HL-60 (cell line): ENCODE measurements around the gene ZNF277.

Experiments
- DNase-seq, 2 experiments: peaks; one replicate each; pipeline ENCODE4 v3.0.0-alpha.2; 2010 to 2020; ENCODE audit warnings: low read depth in 1 of 2, low spot score in 1 of 2
- H3K27ac ChIP-seq: fragments of 250-450 bp; sonication (Bioruptor Pico); replicated peaks from 2 replicates; pipeline ENCODE4 v1.5.1; 2020; ENCODE audit warnings: mild to moderate bottlenecking, moderate library complexity
- H3K27me3 ChIP-seq: fragments of 250-450 bp; sonication (Bioruptor Pico); 2 replicates; pipeline ENCODE4 v1.5.1; 2021; ENCODE audit warnings: mild to moderate bottlenecking, moderate library complexity; ENCODE audit not compliant: insufficient read depth, poor library complexity, severe bottlenecking
- H3K4me3 ChIP-seq: replicated peaks from 2 replicates; pipeline ENCODE4 v1.5.1; 2011; ENCODE audit warnings: mild to moderate bottlenecking, control low read depth, low read length; ENCODE audit not compliant: insufficient read depth
- GABPA ChIP-seq: IDR thresholded peaks from 2 replicates; pipeline ENCODE4 v1.6.1; 2012; ENCODE audit warnings: low read depth
- POLR2AphosphoS5 ChIP-seq: IDR thresholded peaks from 2 replicates; pipeline ENCODE4 v1.6.1; 2012; ENCODE audit warnings: low read depth
- SPI1 ChIP-seq: IDR thresholded peaks from 2 replicates; pipeline ENCODE4 v1.6.1; 2012; ENCODE audit warnings: low read depth, mild to moderate bottlenecking, borderline replicate concordance
- TF ChIP-seq, protein P1 (sequence below): IDR thresholded peaks from one replicate; pipeline ENCODE4 v1.5.1; 2011; ENCODE audit warnings: low read length, control low read depth, inconsistent platforms; ENCODE audit not compliant: insufficient read depth
- TF ChIP-seq, protein P2 (sequence below): IDR thresholded peaks from 2 replicates; pipeline ENCODE4 v1.6.1; 2012; ENCODE audit warnings: low read depth; ENCODE audit not compliant: insufficient replicate concordance

Gene ZNF277

DNA sequence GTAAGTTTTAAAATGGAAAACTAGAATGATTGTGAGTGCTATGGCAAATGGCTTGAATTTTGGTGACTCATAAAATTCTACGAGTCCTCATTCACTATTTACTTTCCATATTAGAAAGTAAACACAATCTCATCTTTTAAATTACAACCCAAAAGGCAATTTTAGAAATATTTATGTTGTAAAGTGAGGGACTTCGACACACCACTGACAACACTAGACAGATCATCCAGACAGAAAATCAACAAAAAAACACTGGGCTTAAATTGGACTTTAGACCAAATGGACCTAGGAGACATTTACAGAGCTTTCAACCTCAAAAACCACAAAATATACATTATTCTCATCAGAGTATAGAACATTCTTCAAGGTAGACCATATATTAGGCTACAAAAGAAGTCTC, 30.1 kb downstream of the ZNF277 start:
- no peak for DNase-seq
- Histone ChIP-seq H3K4me3 (no peak overlapping the region), H3K27ac (no peak overlapping the region), H3K27me3 (no peaks in the 10 kb centered on the region)
- no peak for TF ChIP-seq GABPA
- TF ChIP-seq, protein P1, sequence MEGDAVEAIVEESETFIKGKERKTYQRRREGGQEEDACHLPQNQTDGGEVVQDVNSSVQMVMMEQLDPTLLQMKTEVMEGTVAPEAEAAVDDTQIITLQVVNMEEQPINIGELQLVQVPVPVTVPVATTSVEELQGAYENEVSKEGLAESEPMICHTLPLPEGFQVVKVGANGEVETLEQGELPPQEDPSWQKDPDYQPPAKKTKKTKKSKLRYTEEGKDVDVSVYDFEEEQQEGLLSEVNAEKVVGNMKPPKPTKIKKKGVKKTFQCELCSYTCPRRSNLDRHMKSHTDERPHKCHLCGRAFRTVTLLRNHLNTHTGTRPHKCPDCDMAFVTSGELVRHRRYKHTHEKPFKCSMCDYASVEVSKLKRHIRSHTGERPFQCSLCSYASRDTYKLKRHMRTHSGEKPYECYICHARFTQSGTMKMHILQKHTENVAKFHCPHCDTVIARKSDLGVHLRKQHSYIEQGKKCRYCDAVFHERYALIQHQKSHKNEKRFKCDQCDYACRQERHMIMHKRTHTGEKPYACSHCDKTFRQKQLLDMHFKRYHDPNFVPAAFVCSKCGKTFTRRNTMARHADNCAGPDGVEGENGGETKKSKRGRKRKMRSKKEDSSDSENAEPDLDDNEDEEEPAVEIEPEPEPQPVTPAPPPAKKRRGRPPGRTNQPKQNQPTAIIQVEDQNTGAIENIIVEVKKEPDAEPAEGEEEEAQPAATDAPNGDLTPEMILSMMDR = no peak
- no peak for TF ChIP-seq POLR2AphosphoS5
- TF ChIP-seq SPI1 = no peak
- TF ChIP-seq, protein P2, sequence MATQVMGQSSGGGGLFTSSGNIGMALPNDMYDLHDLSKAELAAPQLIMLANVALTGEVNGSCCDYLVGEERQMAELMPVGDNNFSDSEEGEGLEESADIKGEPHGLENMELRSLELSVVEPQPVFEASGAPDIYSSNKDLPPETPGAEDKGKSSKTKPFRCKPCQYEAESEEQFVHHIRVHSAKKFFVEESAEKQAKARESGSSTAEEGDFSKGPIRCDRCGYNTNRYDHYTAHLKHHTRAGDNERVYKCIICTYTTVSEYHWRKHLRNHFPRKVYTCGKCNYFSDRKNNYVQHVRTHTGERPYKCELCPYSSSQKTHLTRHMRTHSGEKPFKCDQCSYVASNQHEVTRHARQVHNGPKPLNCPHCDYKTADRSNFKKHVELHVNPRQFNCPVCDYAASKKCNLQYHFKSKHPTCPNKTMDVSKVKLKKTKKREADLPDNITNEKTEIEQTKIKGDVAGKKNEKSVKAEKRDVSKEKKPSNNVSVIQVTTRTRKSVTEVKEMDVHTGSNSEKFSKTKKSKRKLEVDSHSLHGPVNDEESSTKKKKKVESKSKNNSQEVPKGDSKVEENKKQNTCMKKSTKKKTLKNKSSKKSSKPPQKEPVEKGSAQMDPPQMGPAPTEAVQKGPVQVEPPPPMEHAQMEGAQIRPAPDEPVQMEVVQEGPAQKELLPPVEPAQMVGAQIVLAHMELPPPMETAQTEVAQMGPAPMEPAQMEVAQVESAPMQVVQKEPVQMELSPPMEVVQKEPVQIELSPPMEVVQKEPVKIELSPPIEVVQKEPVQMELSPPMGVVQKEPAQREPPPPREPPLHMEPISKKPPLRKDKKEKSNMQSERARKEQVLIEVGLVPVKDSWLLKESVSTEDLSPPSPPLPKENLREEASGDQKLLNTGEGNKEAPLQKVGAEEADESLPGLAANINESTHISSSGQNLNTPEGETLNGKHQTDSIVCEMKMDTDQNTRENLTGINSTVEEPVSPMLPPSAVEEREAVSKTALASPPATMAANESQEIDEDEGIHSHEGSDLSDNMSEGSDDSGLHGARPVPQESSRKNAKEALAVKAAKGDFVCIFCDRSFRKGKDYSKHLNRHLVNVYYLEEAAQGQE = no peak

DNA sequence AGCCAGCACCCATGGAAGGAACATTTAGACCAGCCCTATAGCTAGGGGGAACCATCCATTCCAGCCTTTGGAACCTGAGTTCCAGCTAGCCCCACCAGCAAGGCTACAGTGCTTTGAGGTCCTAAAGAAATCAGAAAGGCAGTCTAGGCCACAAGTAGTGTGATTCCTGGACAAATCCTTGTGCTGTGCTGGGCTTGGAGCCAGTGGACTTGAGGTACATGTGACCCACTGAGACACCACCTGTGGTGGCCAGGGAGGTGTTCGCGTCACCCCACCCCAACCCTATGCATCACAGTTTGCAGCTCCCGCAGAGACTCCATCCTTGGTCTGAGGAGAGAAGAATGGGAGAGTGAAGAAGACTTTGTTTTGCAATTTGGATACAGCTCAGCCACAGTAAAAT, 31.8 kb downstream of the ZNF277 start:
- H3K27me3 ChIP-seq = no peaks in the 10 kb centered on the region
- H3K27ac ChIP-seq = no peak overlapping the region
- no peak overlapping the region for H3K4me3 ChIP-seq
- TF ChIP-seq, protein P1 = no peak
- TF ChIP-seq POLR2AphosphoS5 (no peak), GABPA (no peak), SPI1 (no peak)
- TF ChIP-seq, protein P2 = no peak
- DNase-seq = no peak

DNA sequence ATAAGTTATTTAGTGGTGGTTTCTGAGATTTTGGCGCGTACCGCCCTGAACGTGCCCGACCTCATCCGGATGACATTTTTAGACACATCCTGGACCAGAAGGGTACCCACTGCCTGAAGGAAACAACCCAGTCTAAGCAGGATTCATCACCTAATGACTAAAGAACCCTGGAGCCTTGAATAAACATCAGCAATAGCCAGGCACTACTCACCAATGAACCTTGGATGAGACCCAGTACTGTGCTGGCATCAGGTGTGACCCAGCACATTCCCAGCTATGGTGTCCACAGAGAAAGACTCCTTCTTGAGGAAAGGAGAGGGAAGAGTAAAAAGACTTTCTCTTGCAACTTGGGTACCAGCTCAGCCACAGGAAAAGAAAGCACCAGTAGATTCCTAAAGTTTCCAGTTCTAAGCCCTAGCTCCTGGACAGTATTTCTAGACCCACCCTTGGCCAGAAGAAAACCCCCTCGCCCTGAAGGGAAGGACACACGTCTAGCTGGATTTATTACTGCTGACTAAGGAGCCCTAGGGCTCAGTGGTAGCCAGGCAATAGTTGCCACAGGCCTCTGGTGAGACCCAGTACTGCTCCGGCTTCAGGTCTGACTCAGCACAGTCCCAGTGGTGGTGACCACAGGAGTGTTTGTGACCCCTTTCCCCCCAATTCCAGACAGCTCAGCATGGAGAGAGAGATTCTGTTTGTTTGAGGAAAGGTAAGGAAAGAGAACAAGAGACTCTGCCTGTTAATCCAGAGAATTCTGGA, 32.5 kb downstream of the ZNF277 start:
- Histone ChIP-seq H3K27ac (no peak overlapping the region), H3K4me3 (no peak overlapping the region), H3K27me3 (no peaks in the 10 kb centered on the region)
- TF ChIP-seq, protein P1 = no peak
- TF ChIP-seq, protein P2 = no peak
- no peak for DNase-seq
